SK-N-DZ (cell line): ENCODE data around the gene KCTD17.

ENCODE experiments used
- DNase-seq: peaks from one replicate; pipeline ENCODE4 v3.0.0-alpha.2; 2015; ENCODE audit warnings: low spot score

The KCTD17 gene

DNA sequence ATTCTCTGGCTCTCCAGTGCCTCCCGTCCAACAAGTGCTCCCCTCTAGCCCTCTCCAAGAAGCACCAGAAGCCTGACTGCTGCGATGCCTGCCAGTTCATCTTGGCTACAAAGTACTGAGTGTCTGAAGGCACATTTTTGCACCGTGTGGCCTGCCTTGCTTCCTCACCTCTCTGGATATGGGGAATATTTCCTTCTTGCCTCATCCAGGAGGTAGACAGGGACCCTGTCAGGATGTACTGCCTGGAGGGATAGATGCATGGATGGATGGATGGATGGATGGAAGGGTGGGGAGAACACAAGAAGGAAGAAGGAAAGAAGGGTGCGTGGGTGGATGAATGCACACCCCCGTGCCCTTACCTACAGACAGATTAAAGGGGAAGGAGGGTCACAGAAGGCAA is 27.6 kb downstream of the KCTD17 start:
- no peak for DNase-seq

GRCh38 chr22:37079668-37080171 is 28.2 kb downstream of the KCTD17 start:
- DNase-seq = no peak

GRCh38 chr22:37080438-37080837 is 28.9 kb downstream of the KCTD17 start:
- no peak for DNase-seq

GRCh38 chr22:37080838-37081237 is 29.3 kb downstream of the KCTD17 start:
- no peak for DNase-seq

GRCh38 chr22:37082251-37082873 is 30.8 kb downstream of the KCTD17 start:
- no peak for DNase-seq

GRCh38 chr22:37083914-37084313 is 32.4 kb downstream of the KCTD17 start:
- DNase-seq = no peak

- no peak for DNase-seq
These were observed 32.8 kb downstream of the KCTD17 start for GRCh38 chr22:37084385-37084784.

- no peak for DNase-seq
These were observed 34.6 kb downstream of the KCTD17 start for GRCh38 chr22:37086184-37086583.

- no peak for DNase-seq
These were observed 36.6 kb downstream of the KCTD17 start for GRCh38 chr22:37088108-37088605.

DNA sequence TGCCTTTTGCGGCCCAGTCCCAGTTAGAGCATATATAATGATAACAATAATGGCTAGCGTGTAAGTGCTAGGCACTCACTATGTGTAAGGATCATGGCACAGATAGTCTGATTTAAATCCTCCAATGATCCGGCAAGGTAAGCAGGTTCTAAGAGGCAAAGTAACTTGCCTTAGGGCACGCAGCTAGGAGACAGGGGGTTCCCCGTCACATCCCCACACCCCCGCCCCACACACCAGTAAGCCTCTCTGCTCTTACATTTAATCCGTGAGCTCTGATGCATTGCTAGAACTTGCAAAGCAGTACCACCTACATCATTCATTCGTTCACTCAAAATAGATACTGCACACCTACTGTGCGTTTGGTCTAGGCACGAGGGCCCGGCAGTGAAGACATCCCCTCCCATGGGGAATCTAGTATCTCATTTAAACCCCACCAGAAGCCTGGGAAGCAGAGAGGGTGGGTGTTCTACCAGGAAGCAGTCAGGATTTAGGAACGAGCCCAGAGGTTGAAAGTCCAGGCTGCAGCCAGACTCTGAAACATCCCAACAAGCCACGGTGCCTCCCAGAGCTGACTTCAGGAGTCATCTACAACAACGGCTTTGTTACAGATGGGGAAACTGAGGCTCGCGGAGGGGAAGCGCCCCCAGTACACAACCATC is 37.3 kb downstream of the KCTD17 start:
- DNase-seq = no peak

GRCh38 chr22:37089434-37089833 is 37.9 kb downstream of the KCTD17 start:
- DNase-seq = no peak

GRCh38 chr22:37090920-37091695 is 39.6 kb downstream of the KCTD17 start:
- DNase-seq = no peak

- no peak for DNase-seq
These were observed 40.5 kb downstream of the KCTD17 start for GRCh38 chr22:37091994-37092393.

DNA sequence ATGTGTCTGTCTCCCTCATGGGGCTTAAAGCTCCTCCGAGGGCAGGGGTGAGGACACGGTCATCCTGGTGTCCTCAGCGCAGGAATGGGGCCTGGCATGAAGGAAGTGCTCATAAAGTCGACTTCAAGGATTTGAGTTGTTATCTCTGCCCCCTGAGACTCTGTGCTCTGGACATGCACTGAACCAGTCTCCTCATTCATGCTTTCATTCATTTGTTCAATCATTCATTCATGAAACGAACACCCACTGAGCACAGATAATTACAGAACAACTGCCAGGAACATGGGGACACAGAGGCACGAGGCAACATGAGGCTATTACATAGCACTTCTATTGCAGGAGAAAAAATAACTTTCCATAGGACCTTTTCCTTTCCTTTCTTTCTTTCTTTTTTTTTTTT is 41.5 kb downstream of the KCTD17 start:
- DNase-seq = no peak

- no peak for DNase-seq
These were observed 42.7 kb downstream of the KCTD17 start for GRCh38 chr22:37094239-37094638.

GRCh38 chr22:37095113-37095512 is 43.6 kb downstream of the KCTD17 start:
- no peak for DNase-seq

GRCh38 chr22:37097346-37097745 is 45.8 kb downstream of the KCTD17 start:
- no peak for DNase-seq

GRCh38 chr22:37098976-37099591 is 47.5 kb downstream of the KCTD17 start:
- no peak for DNase-seq

GRCh38 chr22:37100589-37101127 is 49.1 kb downstream of the KCTD17 start:
- DNase-seq = no peak

- no peak for DNase-seq
These were observed 49.9 kb downstream of the KCTD17 start for GRCh38 chr22:37101311-37102066.

DNA sequence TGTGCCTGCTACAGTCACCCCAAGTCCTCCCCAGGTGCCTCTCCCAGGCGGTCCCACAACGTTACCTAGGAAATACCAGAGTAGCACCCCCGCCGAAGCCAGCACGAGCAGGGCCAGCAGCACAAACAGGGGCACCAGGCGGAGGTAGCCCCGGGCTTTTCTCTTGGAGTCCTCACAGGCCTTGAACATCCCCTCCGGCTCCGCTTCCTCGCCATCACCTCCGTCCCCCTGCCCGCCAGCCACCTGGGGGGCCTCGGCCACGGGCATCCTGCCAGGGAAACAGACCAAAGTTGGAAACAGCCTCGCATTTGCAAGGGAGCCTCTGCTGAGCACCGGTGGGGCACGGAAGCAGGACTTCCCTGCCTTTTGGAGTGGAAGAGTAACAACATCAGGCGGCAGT is 51.6 kb downstream of the KCTD17 start:
- no peak for DNase-seq
